Gastrocnemius medialis (tissue), 4 donors: Measurements from ENCODE around the gene ARHGAP42. TPM values are rescaled to one million over a fixed set of nuclear protein-coding genes. Genes with fewer than 3 reads are reported as not detected.

Source experiments
- ATAC-seq, 2 donors: fragments of 150-250 bp; one replicate each; pipeline ENCODE4 v1.9.1; 2016
- DNase-seq, 2 donors: peaks; one replicate each; pipeline ENCODE4 v3.0.0-alpha.2; 2019
- H3K27ac ChIP-seq, 4 donors: fragments of 200-600 bp; sonication (generic); 1 replicate in 1 of 4; 2 replicates in 3 of 4; pipeline ENCODE4 v1.5.1; 2016 to 2018; ENCODE audit warnings: mild to moderate bottlenecking in 2 of 4, moderate library complexity in 1 of 4
- H3K27me3 ChIP-seq, 3 donors: fragments of 200-600 bp; sonication (generic) in 2 of 3; 1 replicate in 1 of 3; 2 replicates in 2 of 3; pipeline versions ENCODE4 v1.5.1 to v1.6.0; 2016 to 2019; ENCODE audit warnings: mild to moderate bottlenecking in 1 of 3, moderate library complexity in 1 of 3
- H3K36me3 ChIP-seq, 2 donors: fragments of 200-600 bp; sonication (generic) in 1 of 2; one replicate each; pipeline ENCODE4 v1.5.1; 2017 to 2018
- H3K4me1 ChIP-seq, 2 donors: fragments of 200-600 bp; sonication (generic) in 1 of 2; one replicate each; pipeline ENCODE4 v1.5.1; 2016 to 2017; ENCODE audit warnings: mild to moderate bottlenecking in 2 of 2
- H3K4me3 ChIP-seq, 4 donors: fragments of 200-600 bp; sonication (generic) in 3 of 4; 1 replicate in 1 of 4; 2 replicates in 3 of 4; pipeline ENCODE4 v1.5.1; 2016 to 2019; ENCODE audit warnings: mild to moderate bottlenecking in 2 of 4
- H3K9me3 ChIP-seq, 3 donors: fragments of 200-600 bp; sonication (generic) in 2 of 3; 1 replicate in 1 of 3; 2 replicates in 2 of 3; pipeline ENCODE4 v1.5.1; 2016 to 2019
- POLR2A ChIP-seq, 2 donors: fragments of 450-650 bp; IDR thresholded peaks; one replicate each; pipeline ENCODE4 v1.6.1; 2017; ENCODE audit warnings: antibody characterized with exemption in 2 of 2, mild to moderate bottlenecking in 2 of 2, moderate library complexity in 2 of 2
- in situ Hi-C, 4 donors: fragments of 200-750 bp; cut with MboI; loops; one replicate each; pipeline versions ENCODE4 v1.15.0 to v1.8.0; 2017; ENCODE audit warnings: low sequenced_read_pairs in 4 of 4
- intact Hi-C: fragments of 100-400 bp; cut with DNase I; formaldehyde crosslinking; loops from one replicate; pipeline ENCODE4 v1.15.1; 2023; ENCODE audit warnings: low total_unique reads
- total RNA-seq, 4 donors: library from RNA; depleted of rRNA; stranded (reverse); fragments of >200 nt; gene quantifications; one replicate each; pipeline versions ENCODE4 v1.1.0 to v1.2.3, GENCODE V29; 2016
- TF ChIP-seq, protein P1 (sequence below), 5 experiments: fragments of 450-650 bp in 3 of 5; fragments of 200-600 bp in 2 of 5; sonication (generic) in 2 of 5; IDR thresholded peaks in 4 of 5; conservative IDR thresholded peaks in 1 of 5; 1 replicate in 4 of 5; 2 replicates in 1 of 5; pipeline ENCODE4 v1.5.1; 2016 to 2019; ENCODE audit warnings: antibody characterized with exemption in 5 of 5, mild to moderate bottlenecking in 3 of 5, moderate library complexity in 3 of 5

Gene ARHGAP42
- total RNA-seq, 4 donors from 2014 or later, result 6.0 to 13.9 (median 10.2) TPM

GRCh38 chr11:100867606-100868005 is 180.5 kb downstream of the ARHGAP42 start:
- no peak for TF ChIP-seq POLR2A (IDR thresholded peaks at IDR 0.05)
- TF ChIP-seq, protein P1, sequence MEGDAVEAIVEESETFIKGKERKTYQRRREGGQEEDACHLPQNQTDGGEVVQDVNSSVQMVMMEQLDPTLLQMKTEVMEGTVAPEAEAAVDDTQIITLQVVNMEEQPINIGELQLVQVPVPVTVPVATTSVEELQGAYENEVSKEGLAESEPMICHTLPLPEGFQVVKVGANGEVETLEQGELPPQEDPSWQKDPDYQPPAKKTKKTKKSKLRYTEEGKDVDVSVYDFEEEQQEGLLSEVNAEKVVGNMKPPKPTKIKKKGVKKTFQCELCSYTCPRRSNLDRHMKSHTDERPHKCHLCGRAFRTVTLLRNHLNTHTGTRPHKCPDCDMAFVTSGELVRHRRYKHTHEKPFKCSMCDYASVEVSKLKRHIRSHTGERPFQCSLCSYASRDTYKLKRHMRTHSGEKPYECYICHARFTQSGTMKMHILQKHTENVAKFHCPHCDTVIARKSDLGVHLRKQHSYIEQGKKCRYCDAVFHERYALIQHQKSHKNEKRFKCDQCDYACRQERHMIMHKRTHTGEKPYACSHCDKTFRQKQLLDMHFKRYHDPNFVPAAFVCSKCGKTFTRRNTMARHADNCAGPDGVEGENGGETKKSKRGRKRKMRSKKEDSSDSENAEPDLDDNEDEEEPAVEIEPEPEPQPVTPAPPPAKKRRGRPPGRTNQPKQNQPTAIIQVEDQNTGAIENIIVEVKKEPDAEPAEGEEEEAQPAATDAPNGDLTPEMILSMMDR (IDR thresholded peaks at IDR 0.05 in 4 of 5, conservative IDR thresholded peaks at IDR 0.05 in 1 of 5), result no peak

DNA sequence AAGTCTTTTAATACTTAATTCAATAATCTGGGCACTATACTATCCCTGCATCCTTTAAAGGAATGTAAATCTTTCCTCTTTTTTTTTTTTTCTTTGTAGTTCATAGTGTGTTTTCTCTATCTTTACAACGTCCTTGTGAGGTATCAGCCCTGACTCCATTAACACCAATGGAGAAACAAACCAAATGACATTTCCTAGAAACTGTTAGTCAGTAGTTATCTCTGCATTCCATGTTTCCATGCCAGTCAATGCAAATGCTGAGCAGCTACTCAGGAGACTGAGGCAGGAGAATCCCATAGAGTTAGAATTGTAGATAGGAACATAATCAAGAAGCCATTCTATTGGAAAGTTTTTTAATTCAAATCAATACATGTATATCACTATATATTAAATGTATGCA is 182.2 kb downstream of the ARHGAP42 start:
- intact Hi-C loops (no loop called here), in situ Hi-C loops (no loop called here)
- Histone ChIP-seq H3K27me3 (no peaks in the 10 kb centered on the region), H3K4me3 (no peak overlapping the region), H3K9me3 (no peaks in the 10 kb centered on the region), H3K27ac (no peak overlapping the region), H3K4me1 (no peaks in the 10 kb centered on the region), H3K36me3 (no peaks in the 10 kb centered on the region)
- TF ChIP-seq, protein P1 (IDR thresholded peaks at IDR 0.05 in 4 of 5, conservative IDR thresholded peaks at IDR 0.05 in 1 of 5), result no peak
- no peak for TF ChIP-seq POLR2A (IDR thresholded peaks at IDR 0.05)
- ATAC-seq, result no peak
- no peak for DNase-seq

More at GRCh38 chr11:100867606-100868005, 180.5 kb downstream of the ARHGAP42 start:
- Histone ChIP-seq H3K27me3 (no peaks in the 10 kb centered on the region), H3K36me3 (no peaks in the 10 kb centered on the region), H3K27ac (no peak overlapping the region), H3K9me3 (no peaks in the 10 kb centered on the region), H3K4me1 (peaks cover 0 to 6% of the 10 kb centered on the region in 2 donors), H3K4me3 (no peak overlapping the region)
- ATAC-seq (no peak), DNase-seq (no peak)
- intact Hi-C loops, result no loop called here
- in situ Hi-C loops, result no loop called here

DNA sequence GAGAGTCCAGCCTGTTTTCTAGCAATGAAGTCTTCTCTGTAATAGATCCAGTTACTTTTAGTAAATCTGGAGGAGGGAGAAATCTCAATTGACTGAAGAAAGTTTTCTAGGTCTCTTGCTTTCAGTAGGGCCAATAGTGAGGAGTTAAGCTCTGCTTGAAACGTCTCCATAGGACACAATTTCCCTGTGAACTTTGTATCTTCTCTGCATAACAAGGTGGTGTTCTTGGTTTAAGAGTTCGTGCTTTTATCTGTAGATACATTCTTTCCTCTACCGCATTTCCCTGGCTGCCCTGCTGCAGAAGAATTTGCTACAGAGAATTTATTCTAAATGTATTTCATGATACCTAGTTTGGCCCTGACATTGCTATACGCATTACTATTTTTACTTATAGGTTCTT is 183.1 kb downstream of the ARHGAP42 start:
- in situ Hi-C loops, result no loop called here
- no peak for DNase-seq
- no peaks in the 10 kb centered on the region for H3K27me3 ChIP-seq
- no peak for TF ChIP-seq POLR2A (IDR thresholded peaks at IDR 0.05)
- TF ChIP-seq, protein P1 (IDR thresholded peaks at IDR 0.05 in 4 of 5, conservative IDR thresholded peaks at IDR 0.05 in 1 of 5), result no peak
- no peak overlapping the region for H3K4me3 ChIP-seq
- H3K27ac ChIP-seq, result no peak overlapping the region
- H3K36me3 ChIP-seq, result no peaks in the 10 kb centered on the region
- H3K4me1 ChIP-seq, result no peaks in the 10 kb centered on the region
- no peak for ATAC-seq
- no peaks in the 10 kb centered on the region for H3K9me3 ChIP-seq
- intact Hi-C loops, result no loop called here

DNA sequence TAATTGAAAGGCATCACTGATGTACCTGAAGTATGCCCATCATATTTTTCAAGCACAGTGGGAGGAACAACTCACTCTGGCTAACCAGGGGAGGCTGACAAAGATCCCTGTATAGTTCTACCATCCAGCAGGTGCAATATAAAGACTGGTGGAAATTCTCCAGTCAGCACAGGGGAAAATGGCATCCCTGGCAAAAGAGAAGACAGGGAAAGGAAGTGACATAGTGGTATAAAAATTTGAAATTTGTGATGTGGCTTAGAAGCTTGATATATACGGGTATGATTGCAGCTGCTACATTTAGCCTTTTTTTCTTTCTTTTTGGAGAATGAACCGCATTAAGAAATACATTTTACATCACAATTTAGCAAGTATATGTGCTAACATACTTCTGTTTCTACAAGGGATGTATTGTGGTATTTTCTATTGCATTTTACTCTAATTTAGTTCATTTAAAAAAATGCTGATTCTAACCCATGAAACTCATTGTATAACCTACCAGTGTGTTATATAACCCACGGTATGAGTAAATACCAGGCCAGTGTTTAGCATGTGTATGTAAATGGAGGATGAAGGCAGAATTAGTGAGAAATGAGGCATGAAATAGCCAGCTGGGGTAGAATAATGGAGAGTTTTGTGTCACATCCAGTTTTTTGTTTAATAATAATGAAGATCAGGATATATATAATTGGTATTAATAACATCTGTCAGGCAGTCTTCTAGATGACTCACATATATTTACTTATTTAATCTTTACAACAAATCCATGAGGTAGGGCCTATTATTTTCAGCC is 186.1 kb downstream of the ARHGAP42 start:
- TF ChIP-seq POLR2A (IDR thresholded peaks at IDR 0.05), result no peak
- TF ChIP-seq, protein P1 (IDR thresholded peaks at IDR 0.05 in 4 of 5, conservative IDR thresholded peaks at IDR 0.05 in 1 of 5), result no peak
- Histone ChIP-seq H3K27ac (no peak overlapping the region), H3K4me1 (peaks cover 0 to 1% of the 10 kb centered on the region in 2 donors), H3K36me3 (no peaks in the 10 kb centered on the region), H3K27me3 (no peaks in the 10 kb centered on the region), H3K4me3 (no peak overlapping the region), H3K9me3 (no peaks in the 10 kb centered on the region)
- DNase-seq (no peak), ATAC-seq (no peak)
- intact Hi-C loops (no loop called here), in situ Hi-C loops (no loop called here)
